ENCODE measurements around the gene HOXA9. TPM values are rescaled to one million over a fixed set of nuclear protein-coding genes. Genes with fewer than 3 reads are reported as not detected.
A peak's percentile ranks its signal among the peaks of the same experiment; 100 is the strongest.

Gene HOXA9
- polyA plus RNA-seq, 2 of the 4 experiments (the other 2 are of a cell fraction), result 1.4 TPM

DNA sequence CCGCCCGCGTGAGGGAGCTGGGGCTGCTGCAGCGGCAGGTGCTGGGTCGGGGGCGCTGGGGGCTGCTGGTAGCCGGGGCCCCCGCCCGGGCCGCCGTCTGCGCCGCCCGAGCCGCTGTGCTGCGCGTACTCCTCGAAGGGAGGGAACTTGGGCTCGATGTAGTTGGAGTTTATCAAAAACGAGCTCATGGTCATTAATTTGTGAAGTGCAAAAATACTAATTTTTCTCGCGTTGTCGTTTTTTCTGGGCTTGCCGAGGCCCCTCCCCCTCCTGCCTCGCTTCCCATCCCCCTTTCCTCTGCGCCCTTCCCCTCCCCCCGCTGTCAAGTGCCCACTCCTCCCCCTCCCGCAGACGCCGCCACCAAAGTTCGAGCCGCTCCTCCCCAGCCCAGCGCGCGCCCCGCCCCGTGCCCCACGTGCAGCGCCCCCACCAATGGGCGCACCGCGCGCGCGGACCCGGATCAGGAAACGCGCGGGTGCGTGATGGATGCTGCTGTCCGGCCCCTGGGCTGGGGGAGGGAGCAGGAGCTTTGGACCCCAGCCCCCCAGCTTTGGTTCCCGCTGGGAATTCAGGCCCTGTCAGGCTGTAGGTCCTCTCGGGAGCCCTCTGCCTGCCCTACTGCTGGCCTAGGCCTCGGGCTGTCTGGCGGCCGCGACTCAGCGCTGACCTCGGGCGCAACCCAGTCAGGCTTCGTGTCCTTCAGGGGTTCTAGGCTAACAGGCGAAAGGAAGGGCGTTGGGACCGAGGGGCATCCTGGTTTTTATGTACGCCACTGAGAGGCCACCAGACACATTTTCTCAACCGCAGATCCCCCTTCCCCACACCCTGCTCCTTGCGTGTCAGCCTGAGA lies 34.6 kb downstream of the HOXA9 start, which contains the start of gene HOXA4:
Gene HOXA4, minus strand, starts transcription at position 218 of the 850 bp plus-strand sequence. Its CDS starts 24 bp downstream, at position 194.
- DNase-seq (ENCODE audit: low read depth in 1 of 2, low spot score in 1 of 2) (peak in 1 of 2 experiments; percentile 84), ATAC-seq (peak; percentile 87 to 88), FAIRE-seq (no peak)
- TF ChIP-seq POLR2A (IDR thresholded peaks at IDR 0.05; ENCODE audit: low read length) (peak; percentile 17; the same call in 1 of the 2 replicates), CBX2 (IDR thresholded peaks at IDR 0.05; ENCODE audit: borderline replicate concordance, low read depth) (no peak), RAD21 (conservative IDR thresholded peaks at IDR 0.05 in 1 of 2, IDR thresholded peaks at IDR 0.05 in 1 of 2) (no peak), SREBF2 (IDR thresholded peaks at IDR 0.05) (no peak), CHD2 (IDR thresholded peaks at IDR 0.05; ENCODE audit: low read length, partially characterized antibody) (peak; percentile 74), HEYL (CRISPR knock-in tag; IDR thresholded peaks at IDR 0.05) (no peak), ZSCAN20 (CRISPR knock-in tag; IDR thresholded peaks at IDR 0.05) (no peak), FOSB (CRISPR knock-in tag; IDR thresholded peaks at IDR 0.05) (no peak), NR3C1 (IDR thresholded peaks at IDR 0.05) (no peak), JUNB (IDR thresholded peaks at IDR 0.05) (no peak), PHF8 (IDR thresholded peaks at IDR 0.05; ENCODE audit: borderline replicate concordance, low read depth) (no peak), HOXB5 (CRISPR knock-in tag; IDR thresholded peaks at IDR 0.05) (no peak), HOXB13 (CRISPR knock-in tag; IDR thresholded peaks at IDR 0.05; ENCODE audit: low read depth) (no peak), RCOR1 (IDR thresholded peaks at IDR 0.05; ENCODE audit: low read depth, low read length) (no peak), GATA3 (IDR thresholded peaks at IDR 0.05; ENCODE audit: borderline replicate concordance) (no peak)
- TF ChIP-seq, protein P1, sequence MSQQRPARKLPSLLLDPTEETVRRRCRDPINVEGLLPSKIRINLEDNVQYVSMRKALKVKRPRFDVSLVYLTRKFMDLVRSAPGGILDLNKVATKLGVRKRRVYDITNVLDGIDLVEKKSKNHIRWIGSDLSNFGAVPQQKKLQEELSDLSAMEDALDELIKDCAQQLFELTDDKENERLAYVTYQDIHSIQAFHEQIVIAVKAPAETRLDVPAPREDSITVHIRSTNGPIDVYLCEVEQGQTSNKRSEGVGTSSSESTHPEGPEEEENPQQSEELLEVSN (IDR thresholded peaks at IDR 0.05; ENCODE audit: borderline replicate concordance, low read depth), result peak; percentile 84
- TF ChIP-seq, protein P2, sequence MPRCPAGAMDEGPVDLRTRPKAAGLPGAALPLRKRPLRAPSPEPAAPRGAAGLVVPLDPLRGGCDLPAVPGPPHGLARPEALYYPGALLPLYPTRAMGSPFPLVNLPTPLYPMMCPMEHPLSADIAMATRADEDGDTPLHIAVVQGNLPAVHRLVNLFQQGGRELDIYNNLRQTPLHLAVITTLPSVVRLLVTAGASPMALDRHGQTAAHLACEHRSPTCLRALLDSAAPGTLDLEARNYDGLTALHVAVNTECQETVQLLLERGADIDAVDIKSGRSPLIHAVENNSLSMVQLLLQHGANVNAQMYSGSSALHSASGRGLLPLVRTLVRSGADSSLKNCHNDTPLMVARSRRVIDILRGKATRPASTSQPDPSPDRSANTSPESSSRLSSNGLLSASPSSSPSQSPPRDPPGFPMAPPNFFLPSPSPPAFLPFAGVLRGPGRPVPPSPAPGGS (IDR thresholded peaks at IDR 0.05), result no peak
- TF ChIP-seq, protein P3, sequence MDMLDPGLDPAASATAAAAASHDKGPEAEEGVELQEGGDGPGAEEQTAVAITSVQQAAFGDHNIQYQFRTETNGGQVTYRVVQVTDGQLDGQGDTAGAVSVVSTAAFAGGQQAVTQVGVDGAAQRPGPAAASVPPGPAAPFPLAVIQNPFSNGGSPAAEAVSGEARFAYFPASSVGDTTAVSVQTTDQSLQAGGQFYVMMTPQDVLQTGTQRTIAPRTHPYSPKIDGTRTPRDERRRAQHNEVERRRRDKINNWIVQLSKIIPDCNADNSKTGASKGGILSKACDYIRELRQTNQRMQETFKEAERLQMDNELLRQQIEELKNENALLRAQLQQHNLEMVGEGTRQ (IDR thresholded peaks at IDR 0.05), result peak; percentile 93
- TF ChIP-seq, protein P4, sequence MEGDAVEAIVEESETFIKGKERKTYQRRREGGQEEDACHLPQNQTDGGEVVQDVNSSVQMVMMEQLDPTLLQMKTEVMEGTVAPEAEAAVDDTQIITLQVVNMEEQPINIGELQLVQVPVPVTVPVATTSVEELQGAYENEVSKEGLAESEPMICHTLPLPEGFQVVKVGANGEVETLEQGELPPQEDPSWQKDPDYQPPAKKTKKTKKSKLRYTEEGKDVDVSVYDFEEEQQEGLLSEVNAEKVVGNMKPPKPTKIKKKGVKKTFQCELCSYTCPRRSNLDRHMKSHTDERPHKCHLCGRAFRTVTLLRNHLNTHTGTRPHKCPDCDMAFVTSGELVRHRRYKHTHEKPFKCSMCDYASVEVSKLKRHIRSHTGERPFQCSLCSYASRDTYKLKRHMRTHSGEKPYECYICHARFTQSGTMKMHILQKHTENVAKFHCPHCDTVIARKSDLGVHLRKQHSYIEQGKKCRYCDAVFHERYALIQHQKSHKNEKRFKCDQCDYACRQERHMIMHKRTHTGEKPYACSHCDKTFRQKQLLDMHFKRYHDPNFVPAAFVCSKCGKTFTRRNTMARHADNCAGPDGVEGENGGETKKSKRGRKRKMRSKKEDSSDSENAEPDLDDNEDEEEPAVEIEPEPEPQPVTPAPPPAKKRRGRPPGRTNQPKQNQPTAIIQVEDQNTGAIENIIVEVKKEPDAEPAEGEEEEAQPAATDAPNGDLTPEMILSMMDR (IDR thresholded peaks at IDR 0.05), result no peak
- TF ChIP-seq, protein P5, sequence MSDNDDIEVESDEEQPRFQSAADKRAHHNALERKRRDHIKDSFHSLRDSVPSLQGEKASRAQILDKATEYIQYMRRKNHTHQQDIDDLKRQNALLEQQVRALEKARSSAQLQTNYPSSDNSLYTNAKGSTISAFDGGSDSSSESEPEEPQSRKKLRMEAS (IDR thresholded peaks at IDR 0.05), result peak; percentile 56
- TF ChIP-seq, protein P6, sequence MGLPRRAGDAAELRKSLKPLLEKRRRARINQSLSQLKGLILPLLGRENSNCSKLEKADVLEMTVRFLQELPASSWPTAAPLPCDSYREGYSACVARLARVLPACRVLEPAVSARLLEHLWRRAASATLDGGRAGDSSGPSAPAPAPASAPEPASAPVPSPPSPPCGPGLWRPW (IDR thresholded peaks at IDR 0.05), result no peak
- Histone ChIP-seq H3K4me1 (peaks cover 31% of the 10 kb centered on the region), H3K4me2 (peak within 1 kb of the TSS; percentile 63), H3K4me3 (peak within 1 kb of the TSS; percentile 54), H3K9me3 (no peaks in the 10 kb centered on the region), H3K27ac (peak within 1 kb of the TSS; percentile 82 to 95)
- POLR2A ChIA-PET, result interaction anchor here (0.7 to 2.2 kb wide), 6 partner anchors 8 to 266 kb away, joined by 3 to 13 read pairs (median 5); partner anchors contain the start of gene SKAP2
- CTCF ChIA-PET, result interaction anchor here (0.5 to 3.8 kb wide), 14 partner anchors 9 to 451 kb away, joined by 3 to 22 read pairs (median 3); partner anchors contain the start of gene HOXA5
- 56% methylated on average over 34 of the region's 67 CpGs for WGBS (ENCODE audit: missing lambda C conversion rate)

Measured in A549 (cell line).